Superior temporal gyrus (tissue), 1 donor: ENCODE results near the gene MMRN1.

Source experiments
- DNase-seq: peaks from one replicate; pipeline ENCODE4 v3.0.0-alpha.2; 2016; ENCODE audit errors: extremely low spot score

The MMRN1 gene

DNA sequence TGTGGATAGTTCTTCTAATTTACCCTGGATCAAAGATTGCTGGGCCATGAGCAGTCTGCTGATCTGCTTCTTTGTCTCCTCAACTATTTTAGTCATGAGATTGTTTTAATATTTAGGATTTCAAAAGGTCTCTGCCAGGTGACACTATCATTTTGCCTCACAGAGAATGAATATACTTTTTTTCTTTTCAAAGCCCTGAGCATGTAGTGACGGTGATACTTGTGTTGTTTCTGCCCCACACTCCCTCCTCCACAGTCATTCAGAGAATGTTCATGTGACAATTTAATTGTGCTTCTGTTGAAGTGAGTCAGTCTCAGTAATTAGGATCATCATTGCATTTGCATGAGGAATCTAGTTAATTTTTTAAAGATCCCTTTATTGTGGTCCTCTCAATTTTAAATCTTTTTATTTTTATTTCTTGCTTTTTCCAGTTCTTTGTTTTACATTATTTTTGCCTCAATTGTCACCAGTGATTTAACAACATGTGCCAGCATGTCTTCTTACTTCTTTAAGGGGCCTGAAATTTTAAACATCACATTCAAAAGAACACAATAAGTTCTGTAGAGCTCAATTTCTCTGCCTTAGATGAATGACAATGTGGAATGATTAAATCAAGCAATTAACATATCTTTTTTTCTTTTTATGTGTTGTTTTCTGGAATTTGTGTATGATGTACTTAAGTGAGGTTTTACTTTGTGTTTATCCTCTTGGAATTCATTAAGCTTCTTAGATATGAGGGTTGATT lies 12.3 kb downstream of the MMRN1 start:
- DNase-seq = no peak

- no peak for DNase-seq
Measured at GRCh38 chr4:89909889-89910288, 15.2 kb downstream of the MMRN1 start.

- no peak for DNase-seq
Measured at GRCh38 chr4:89913623-89914022, 19.0 kb downstream of the MMRN1 start.

GRCh38 chr4:89914609-89915550 lies 20.2 kb downstream of the MMRN1 start:
- DNase-seq = peak; percentile 58

- no peak for DNase-seq
Measured at GRCh38 chr4:89915937-89916336, 21.3 kb downstream of the MMRN1 start.

- no peak for DNase-seq
Measured at GRCh38 chr4:89922848-89923416, 28.3 kb downstream of the MMRN1 start.

- no peak for DNase-seq
Measured at GRCh38 chr4:89928838-89929237, 34.2 kb downstream of the MMRN1 start.

DNA sequence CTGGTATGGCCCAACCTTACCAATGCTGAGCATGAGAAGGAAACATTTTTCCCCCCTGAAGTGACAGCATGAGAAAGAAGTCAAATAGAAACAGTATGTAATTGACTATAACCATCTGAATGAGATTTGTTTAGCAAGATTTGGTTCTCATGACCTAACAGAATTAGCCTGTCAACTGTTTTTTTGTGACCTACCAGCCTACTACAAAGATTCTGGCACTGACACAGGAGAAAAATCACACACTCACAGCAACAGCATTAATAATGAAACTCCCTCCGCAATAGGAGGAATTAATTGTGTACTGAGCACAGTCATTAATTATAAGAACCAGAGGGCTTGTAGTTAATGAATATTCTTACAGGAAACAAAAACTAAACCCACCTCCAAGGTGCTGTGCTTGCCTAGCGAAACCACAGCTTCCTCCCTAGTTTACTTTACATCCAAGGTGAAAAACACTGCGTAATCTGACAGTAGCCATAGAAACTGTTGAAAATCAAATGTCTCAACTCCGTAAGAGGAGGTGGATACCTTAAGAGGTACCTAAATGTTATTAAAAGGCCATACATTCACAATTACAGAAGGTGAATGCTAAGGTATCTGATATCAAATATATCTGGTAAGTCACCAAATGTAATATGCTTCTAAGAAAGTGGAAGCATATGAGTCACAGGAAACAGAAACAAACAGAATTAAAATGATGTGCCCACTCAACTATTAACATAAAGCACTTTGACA lies 34.9 kb downstream of the MMRN1 start:
- no peak for DNase-seq

DNA sequence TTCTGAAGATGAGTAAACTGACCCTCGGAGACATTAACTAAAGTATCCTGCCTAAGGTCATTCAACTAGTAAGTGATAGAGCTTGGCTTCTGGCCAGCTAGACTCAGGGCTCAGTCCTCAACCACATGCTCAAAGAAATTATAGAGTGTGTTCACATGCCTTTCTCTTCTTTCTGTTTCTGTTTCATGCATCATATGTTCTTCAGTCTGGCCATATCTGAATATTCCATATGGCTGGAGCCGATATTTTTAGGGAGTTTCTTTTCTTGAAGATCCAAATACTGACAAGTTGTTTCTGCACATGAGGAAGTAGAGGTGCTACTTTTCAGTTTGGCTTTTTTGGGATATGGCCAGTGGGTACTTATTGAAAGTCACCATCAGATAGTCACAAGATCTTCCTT lies 44.9 kb downstream of the MMRN1 start:
- peak; percentile 39 for DNase-seq

DNA sequence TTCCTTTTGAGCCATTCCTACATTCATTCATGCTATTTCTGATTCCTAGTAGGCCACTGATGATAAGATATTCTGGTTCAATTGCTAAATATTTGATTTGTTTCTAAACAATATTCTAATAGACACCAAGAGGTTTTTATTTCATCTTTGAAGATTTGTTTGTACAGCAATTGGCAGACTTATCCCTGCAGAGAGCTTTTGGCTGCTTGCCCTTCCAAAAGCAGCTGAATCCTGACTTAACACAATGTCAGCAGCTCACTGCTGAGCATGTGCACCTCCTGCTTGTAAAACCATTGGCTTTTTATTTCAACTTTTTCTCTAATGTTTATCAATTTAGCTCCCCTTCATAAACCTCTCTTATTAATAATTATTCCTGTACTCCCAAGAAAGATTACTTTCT lies 45.3 kb downstream of the MMRN1 start:
- peak; percentile 56 for DNase-seq

DNA sequence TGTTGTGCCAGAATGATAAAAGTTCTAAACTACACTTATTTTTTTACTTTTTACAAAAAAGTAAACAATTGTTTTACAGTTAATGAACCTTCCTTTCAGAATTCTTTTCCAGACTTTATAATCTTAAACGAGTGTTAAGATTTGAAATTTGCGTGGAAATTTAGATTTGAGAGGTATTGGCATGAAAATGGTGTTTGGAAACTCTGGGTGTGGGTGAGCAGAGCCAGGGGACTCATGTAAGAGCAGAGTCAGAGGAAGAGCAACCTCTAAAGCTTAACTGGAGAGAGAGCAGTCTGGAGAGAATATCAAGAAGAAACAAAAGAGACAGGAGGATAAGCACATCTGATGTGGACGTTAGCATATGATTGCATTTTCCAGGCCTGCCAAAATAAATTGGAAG lies 48.2 kb downstream of the MMRN1 start:
- DNase-seq = no peak

DNA sequence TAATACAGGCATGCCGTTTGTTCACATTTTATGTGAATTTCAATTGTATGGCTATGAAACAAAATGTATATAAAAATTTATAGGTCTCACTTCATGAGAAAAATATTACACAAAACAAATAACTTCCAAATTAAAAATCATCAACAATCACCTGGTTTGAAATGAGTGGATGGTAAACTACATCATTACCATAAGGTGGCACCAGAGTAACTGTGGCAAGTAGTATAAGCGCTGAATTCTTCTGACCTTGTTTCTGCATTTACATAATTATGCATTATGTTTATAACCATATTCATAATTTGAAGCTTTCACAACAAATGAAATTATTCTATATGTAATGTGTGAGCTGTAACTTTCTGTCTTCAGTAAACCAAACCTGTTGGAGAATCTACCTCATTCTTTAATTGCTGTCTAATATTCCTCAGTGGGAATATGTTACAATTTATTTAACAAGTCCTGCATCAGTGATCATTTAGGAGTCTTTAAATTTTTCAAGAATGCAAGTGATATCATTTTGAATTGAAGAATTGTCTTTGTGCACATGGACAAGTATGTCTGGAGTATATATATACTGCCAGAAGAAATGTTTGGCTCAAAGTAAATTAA lies 55.2 kb downstream of the MMRN1 start:
- no peak for DNase-seq

DNA sequence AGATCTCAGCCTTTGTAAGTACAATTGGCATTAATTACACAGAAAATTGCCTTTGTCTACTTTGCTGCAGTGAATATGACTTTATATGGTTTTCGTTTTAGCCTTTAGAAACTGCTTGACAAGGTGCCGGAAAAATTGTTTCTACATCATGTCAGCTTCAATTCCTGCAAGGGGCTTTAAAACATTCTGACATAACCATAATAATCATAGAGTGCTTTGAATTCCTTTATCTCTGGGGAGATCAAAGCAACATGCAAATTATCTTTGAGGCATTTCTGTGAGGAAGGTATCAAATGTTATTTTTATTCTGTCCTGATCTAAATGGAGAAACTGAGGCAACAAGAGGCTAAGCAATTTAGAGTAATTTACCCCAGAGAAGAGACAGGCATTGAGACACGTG lies 57.8 kb downstream of the MMRN1 start:
- DNase-seq = no peak

DNA sequence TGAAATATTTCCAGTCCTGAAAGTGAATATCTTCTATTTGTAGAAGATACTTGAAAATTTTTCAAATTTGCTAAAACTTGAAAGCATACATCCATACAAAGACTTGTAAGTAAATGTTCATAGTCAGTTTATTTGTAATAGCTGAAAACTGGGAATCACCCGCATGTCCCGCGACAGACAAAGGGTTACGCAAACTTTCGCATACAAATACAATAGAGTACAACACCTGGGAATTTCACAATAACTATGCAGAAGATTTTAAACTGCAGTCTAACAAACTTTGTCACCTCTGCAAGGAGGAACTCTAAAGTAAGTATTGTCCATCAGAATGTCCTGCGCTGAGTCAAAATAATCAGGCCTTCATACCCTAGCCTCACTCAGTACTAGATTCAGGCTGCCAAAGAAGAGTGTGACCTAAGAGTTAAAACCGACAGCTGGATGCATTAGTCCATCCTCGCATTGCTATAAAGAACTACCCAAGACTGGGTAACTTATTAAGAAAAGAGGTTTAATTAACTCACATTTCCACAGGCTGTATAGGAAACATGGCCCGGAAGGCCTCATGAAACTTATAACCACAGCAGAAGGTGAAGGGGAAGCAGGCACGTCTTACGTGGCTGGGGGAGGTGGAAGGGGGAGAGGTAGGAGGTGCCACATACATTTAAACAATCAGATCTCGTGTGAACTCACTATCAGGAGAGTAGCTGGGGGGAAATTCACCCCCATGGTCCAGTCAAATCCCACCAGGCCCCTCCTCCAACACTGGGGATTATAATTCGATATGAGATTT lies 60.4 kb downstream of the MMRN1 start:
- no peak for DNase-seq

DNA sequence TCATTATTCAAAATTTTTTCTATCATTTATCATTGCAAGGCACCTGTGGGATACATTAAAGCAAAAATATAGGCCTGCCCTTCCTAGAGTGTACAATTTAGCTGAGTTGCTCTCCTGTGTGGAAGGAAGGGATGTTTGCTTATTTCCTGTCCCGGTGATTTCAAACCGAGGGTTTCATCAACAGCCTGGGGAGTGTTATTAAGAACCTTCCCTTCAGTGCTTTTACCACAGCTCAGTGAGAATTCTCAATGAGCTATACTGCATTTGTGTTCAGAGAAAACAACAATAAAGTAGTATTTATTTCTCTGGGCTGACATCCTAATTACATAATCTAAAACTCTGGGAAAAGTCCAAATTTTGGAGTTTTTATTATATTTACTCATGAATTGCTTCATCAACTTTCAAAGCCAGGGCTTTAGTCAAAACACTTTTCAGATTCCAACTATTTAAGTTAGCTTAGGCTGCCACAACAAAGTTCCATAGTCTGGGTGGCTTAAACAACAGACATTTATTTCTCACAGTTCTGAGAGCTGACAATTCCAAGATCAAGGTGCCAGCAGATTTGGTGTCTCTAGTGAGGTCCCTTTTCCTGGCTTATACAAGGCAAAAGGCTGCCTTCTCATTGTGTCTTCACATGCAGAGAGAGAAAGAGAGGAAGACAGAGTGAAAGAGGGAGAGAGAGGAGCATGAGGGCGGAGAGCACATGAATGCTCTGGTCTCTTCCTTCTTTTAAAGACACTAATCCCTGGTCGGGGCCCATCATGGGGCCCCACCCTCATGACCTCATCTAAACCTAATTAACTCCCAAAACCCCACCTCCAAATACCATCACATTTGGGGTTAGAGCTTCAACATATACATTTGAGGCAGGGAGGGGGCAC lies 62.6 kb downstream of the MMRN1 start:
- DNase-seq = no peak

DNA sequence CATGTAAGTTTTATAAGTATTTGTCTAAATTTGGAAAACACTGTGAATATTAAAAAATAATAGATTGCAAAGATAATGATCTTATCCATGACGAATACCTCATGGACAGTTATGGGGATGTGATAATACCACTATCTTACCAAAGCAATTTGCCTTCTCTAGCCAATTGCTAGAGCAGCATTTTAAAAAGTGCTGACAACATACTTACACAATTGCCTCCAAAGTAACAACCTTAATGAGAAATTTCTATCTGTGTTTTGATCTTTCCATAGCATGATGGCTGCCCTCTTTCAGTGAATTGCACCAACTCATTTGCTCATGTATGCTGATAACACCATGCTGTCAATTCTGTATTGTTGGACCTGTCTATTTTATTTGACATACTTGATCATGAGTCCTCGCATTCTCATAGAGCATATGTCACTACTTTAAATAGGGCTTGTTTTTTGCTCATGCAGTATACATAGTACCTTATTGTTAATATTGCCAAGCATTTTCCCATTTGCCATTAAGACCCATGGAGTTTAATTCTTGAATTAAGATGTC lies 87.2 kb downstream of the MMRN1 start:
- no peak for DNase-seq

- no peak for DNase-seq
Measured at GRCh38 chr4:89988268-89988667, 93.6 kb downstream of the MMRN1 start.

DNA sequence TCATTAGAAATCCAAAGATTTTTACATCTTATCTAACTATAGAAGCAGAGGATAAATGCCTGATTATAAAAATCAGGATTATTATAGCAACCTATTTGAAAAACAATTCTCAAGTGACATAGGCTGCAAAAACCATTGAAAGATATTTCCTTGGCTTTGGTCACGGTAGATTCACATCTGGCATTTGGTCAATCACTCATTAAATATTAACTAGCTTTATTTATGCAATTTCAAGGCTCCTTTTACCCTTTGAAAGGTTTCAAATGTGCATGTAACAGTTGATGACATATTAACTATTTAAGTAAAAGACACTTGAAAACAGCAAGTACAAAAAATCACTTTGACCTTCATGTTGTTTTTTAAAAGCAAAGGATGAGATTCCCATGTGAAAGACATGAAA lies 98.1 kb downstream of the MMRN1 start:
- no peak for DNase-seq

GRCh38 chr4:89994176-89994873 lies 99.7 kb downstream of the MMRN1 start:
- DNase-seq = no peak
